OCI-LY3 (cell line): ENCODE measurements around the gene ALOX5.

Experiments used
- EZH2phosphoT487 ChIP-seq: fragments of 200-600 bp; shearing (Covaris generic); IDR thresholded peaks from 2 replicates; pipeline ENCODE4 v1.6.1; 2018; ENCODE audit warnings: antibody characterized with exemption, mixed run types, low read depth
- TF ChIP-seq, protein P1 (sequence below): fragments of 200-600, 300-600 bp; sonication (generic); IDR thresholded peaks from 2 replicates; pipeline ENCODE4 v1.5.1; 2014; ENCODE audit warnings: antibody characterized with exemption, low read length, low read depth

DNA sequence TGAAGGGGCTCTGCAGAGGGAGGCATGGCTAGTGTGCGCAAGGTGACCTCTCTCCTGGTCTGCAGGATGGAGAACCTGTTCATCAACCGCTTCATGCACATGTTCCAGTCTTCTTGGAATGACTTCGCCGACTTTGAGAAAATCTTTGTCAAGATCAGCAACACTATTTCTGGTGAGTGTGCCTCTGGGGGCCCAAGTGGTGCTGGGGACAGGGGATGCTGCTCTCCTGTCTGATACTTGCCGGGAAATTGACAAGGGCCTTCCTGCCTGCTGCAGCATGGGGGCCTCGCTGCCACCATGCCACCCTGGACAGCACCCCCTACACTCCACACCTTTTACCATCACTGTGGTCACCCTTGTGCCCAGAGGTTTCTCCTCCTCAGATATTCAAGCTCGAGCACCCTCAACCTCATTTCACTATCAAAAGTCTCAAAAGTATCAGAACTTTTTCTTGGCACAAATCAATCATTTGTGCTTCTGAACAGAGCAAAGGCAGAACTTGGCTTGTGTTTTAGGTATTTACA, 50.0 kb downstream of the ALOX5 start:
- TF ChIP-seq, protein P1, sequence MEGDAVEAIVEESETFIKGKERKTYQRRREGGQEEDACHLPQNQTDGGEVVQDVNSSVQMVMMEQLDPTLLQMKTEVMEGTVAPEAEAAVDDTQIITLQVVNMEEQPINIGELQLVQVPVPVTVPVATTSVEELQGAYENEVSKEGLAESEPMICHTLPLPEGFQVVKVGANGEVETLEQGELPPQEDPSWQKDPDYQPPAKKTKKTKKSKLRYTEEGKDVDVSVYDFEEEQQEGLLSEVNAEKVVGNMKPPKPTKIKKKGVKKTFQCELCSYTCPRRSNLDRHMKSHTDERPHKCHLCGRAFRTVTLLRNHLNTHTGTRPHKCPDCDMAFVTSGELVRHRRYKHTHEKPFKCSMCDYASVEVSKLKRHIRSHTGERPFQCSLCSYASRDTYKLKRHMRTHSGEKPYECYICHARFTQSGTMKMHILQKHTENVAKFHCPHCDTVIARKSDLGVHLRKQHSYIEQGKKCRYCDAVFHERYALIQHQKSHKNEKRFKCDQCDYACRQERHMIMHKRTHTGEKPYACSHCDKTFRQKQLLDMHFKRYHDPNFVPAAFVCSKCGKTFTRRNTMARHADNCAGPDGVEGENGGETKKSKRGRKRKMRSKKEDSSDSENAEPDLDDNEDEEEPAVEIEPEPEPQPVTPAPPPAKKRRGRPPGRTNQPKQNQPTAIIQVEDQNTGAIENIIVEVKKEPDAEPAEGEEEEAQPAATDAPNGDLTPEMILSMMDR = no peak
- TF ChIP-seq EZH2phosphoT487 = no peak
